Mammary epithelial cell (primary cell): Measurements from ENCODE around the gene OR2AJ1.

Experiments
- EZH2 ChIP-seq: IDR thresholded peaks from 2 replicates; pipeline ENCODE4 v1.6.1; 2012; ENCODE audit warnings: low read length, inconsistent platforms, borderline replicate concordance
- TF ChIP-seq, protein P1 (sequence below), 2 donors: IDR thresholded peaks in 1 of 2; conservative IDR thresholded peaks in 1 of 2; 2 replicates each; pipeline ENCODE4 v1.5.1; 2011 to 2012; ENCODE audit warnings: inconsistent platforms in 2 of 2, low read length in 2 of 2, mild to moderate bottlenecking in 2 of 2, control low read depth in 1 of 2, low read depth in 1 of 2; ENCODE audit not compliant: insufficient read depth in 1 of 2; ENCODE audit errors: extremely low read depth in 1 of 2

DNA sequence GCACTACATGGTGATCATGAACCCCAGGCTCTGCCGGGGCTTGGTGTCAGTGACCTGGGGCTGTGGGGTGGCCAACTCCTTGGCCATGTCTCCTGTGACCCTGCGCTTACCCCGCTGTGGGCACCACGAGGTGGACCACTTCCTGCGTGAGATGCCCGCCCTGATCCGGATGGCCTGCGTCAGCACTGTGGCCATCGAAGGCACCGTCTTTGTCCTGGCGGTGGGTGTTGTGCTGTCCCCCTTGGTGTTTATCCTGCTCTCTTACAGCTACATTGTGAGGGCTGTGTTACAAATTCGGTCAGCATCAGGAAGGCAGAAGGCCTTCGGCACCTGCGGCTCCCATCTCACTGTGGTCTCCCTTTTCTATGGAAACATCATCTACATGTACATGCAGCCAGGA, 28.7 kb upstream of the OR2AJ1 start:
- TF ChIP-seq, protein P1, sequence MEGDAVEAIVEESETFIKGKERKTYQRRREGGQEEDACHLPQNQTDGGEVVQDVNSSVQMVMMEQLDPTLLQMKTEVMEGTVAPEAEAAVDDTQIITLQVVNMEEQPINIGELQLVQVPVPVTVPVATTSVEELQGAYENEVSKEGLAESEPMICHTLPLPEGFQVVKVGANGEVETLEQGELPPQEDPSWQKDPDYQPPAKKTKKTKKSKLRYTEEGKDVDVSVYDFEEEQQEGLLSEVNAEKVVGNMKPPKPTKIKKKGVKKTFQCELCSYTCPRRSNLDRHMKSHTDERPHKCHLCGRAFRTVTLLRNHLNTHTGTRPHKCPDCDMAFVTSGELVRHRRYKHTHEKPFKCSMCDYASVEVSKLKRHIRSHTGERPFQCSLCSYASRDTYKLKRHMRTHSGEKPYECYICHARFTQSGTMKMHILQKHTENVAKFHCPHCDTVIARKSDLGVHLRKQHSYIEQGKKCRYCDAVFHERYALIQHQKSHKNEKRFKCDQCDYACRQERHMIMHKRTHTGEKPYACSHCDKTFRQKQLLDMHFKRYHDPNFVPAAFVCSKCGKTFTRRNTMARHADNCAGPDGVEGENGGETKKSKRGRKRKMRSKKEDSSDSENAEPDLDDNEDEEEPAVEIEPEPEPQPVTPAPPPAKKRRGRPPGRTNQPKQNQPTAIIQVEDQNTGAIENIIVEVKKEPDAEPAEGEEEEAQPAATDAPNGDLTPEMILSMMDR (conservative IDR thresholded peaks at IDR 0.05 in 1 of 2, IDR thresholded peaks at IDR 0.05 in 1 of 2; ENCODE audit: extremely low read depth in 1 of 2, insufficient read depth in 1 of 2, low read depth in 1 of 2, low read length in 2 of 2) = no peak
- TF ChIP-seq EZH2 = no peak
